NCI-H345 (cell line): Measurements from ENCODE around the gene ZNF507.
"Not testable (repeated sequence)": the region's sequence is repeated elsewhere in the genome, so short reads cannot be mapped to it uniquely, and the experiment has no call there.

ENCODE experiments used
- DNase-seq: peaks from one replicate; lab custom pipeline; 2025; lab: John Stamatoyannopoulos, UW

Gene ZNF507

GRCh38 chr19:32368787-32369186 is 23.4 kb downstream of the ZNF507 start:
- DNase-seq, result no peak

GRCh38 chr19:32372726-32373517 is 27.5 kb downstream of the ZNF507 start:
- no peak for DNase-seq

GRCh38 chr19:32373585-32374295 is 28.3 kb downstream of the ZNF507 start:
- DNase-seq, result peak; percentile 93

- DNase-seq, result not testable (repeated sequence)
Observed at GRCh38 chr19:32374362-32374761, 29.0 kb downstream of the ZNF507 start.

- DNase-seq, result not testable (repeated sequence)
Observed at GRCh38 chr19:32377088-32377487, 31.7 kb downstream of the ZNF507 start.

- no peak for DNase-seq
Observed at GRCh38 chr19:32380269-32380668, 34.9 kb downstream of the ZNF507 start.

- DNase-seq, result no peak
Observed at GRCh38 chr19:32387701-32388392, 42.4 kb downstream of the ZNF507 start.

GRCh38 chr19:32388393-32388855 is 43.0 kb downstream of the ZNF507 start:
- DNase-seq, result no peak

GRCh38 chr19:32392901-32393300 is 47.5 kb downstream of the ZNF507 start:
- no peak for DNase-seq

- DNase-seq, result no peak
Observed at GRCh38 chr19:32396046-32396652, 50.7 kb downstream of the ZNF507 start.

- no peak for DNase-seq
Observed at GRCh38 chr19:32397671-32398101, 52.3 kb downstream of the ZNF507 start.

- no peak for DNase-seq
Observed at GRCh38 chr19:32401992-32402391, 56.6 kb downstream of the ZNF507 start.

GRCh38 chr19:32403291-32403995 is 58.0 kb downstream of the ZNF507 start:
- no peak for DNase-seq

GRCh38 chr19:32404213-32404932 is 59.0 kb downstream of the ZNF507 start:
- no peak for DNase-seq

- DNase-seq, result no peak
Observed at GRCh38 chr19:32404933-32405430, 59.6 kb downstream of the ZNF507 start.

- peak; percentile 99 for DNase-seq
Observed at GRCh38 chr19:32405431-32406160, 60.2 kb downstream of the ZNF507 start, which contains the start of gene DPY19L3. TSS of gene DPY19L3 (plus strand) at chr19:32405770. CDS start at chr19:32408254, 2,484 bp downstream.

GRCh38 chr19:32406161-32407003 is 61.0 kb downstream of the ZNF507 start:
- DNase-seq, result no peak

GRCh38 chr19:32407004-32407992 is 61.9 kb downstream of the ZNF507 start:
- no peak for DNase-seq
